IMR-90 (cell line): Measurements from ENCODE around the gene TSPAN17. TPM values are rescaled to one million over a fixed set of nuclear protein-coding genes. Genes with fewer than 3 reads are reported as not detected.

ENCODE experiments used
- ATAC-seq: fragments of 200-7000 bp; cut with Tn5 transposase; 2 replicates; pipeline ENCODE4 v1.9.1; 2020; ENCODE audit warnings: low read depth, mild to moderate bottlenecking, moderate library complexity
- BruUV-seq: library from RNA; stranded (reverse); fragments of 400-500 nt; replicated peaks from 2 replicates; lab custom pipeline; 2021; lab: Mats Ljungman, UMichigan
- CTCF ChIA-PET: fragments of 300-600 bp; formaldehyde crosslinking; extraction: SDS; loops from one replicate; lab custom pipeline; 2021; ENCODE audit warnings: antibody characterized with exemption; lab: Yijun Ruan, JAX
- POLR2A ChIA-PET: fragments of 300-600 bp; sonication (Branson Sonifier 250); formaldehyde crosslinking; loops from one replicate; lab custom pipeline; 2022; ENCODE audit warnings: antibody characterized with exemption; ENCODE audit not compliant: unreplicated experiment; lab: Charles Lee
- DNase-seq: peaks from one replicate; pipeline ENCODE4 v3.0.0; 2013
- H2AFZ ChIP-seq: replicated peaks from 2 replicates; pipeline ENCODE3; 2013; ENCODE audit warnings: low read length, mild to moderate bottlenecking; ENCODE audit not compliant: poor library complexity
- H2AK5ac ChIP-seq: 2 replicates; pipeline ENCODE4 v1.6.1; 2013; ENCODE audit warnings: low read depth, low read length, inconsistent platforms
- H2AK9ac ChIP-seq: replicated peaks from 2 replicates; pipeline ENCODE3; 2013; ENCODE audit warnings: mild to moderate bottlenecking, low read depth, low read length, moderate library complexity; ENCODE audit not compliant: poor library complexity
- H2BK120ac ChIP-seq: 2 replicates; pipeline ENCODE4 v1.6.1; 2013; ENCODE audit warnings: low read depth, low read length, inconsistent platforms
- H2BK15ac ChIP-seq: 3 replicates; pipeline ENCODE4 v1.6.1; 2013; ENCODE audit warnings: low read depth, low read length, inconsistent platforms
- H2BK20ac ChIP-seq: 2 replicates; pipeline ENCODE4 v1.6.1; 2013; ENCODE audit warnings: low read depth, mild to moderate bottlenecking, inconsistent platforms, low read length, moderate library complexity
- H2BK5ac ChIP-seq: 2 replicates; pipeline ENCODE4 v1.6.1; 2013; ENCODE audit warnings: mild to moderate bottlenecking, low read depth, low read length, inconsistent platforms; ENCODE audit not compliant: poor library complexity, severe bottlenecking
- H3K14ac ChIP-seq: replicated peaks from 2 replicates; pipeline ENCODE4 v1.6.1; 2013; ENCODE audit warnings: low read depth, low read length, inconsistent platforms
- H3K18ac ChIP-seq: 2 replicates; pipeline ENCODE4 v1.6.1; 2013; ENCODE audit warnings: low read depth, low read length, control low read depth
- H3K23ac ChIP-seq: 2 replicates; pipeline ENCODE4 v1.6.1; 2013; ENCODE audit warnings: low read depth, low read length, inconsistent platforms
- H3K27ac ChIP-seq: 2 replicates; pipeline ENCODE4 v1.5.1; 2013; ENCODE audit warnings: mild to moderate bottlenecking, control low read depth, low read length; ENCODE audit not compliant: insufficient read depth
- H3K27me3 ChIP-seq: 2 replicates; pipeline ENCODE4 v1.6.1; 2013; ENCODE audit warnings: low read length; ENCODE audit not compliant: control insufficient read depth, insufficient read depth
- H3K36me3 ChIP-seq: 2 replicates; pipeline ENCODE4 v1.6.1; 2013; ENCODE audit warnings: low read length, mixed read lengths; ENCODE audit not compliant: control insufficient read depth, insufficient read depth
- H3K4ac ChIP-seq: 2 replicates; pipeline ENCODE4 v1.6.1; 2013; ENCODE audit warnings: low read depth, low read length, inconsistent platforms
- H3K4me1 ChIP-seq: 2 replicates; pipeline ENCODE4 v1.6.1; 2013; ENCODE audit warnings: low read length, mixed read lengths; ENCODE audit not compliant: control insufficient read depth, insufficient read depth
- H3K4me2 ChIP-seq: 2 replicates; pipeline ENCODE4 v1.6.1; 2013; ENCODE audit warnings: low read depth, mild to moderate bottlenecking, control low read depth, low read length, moderate library complexity
- H3K4me3 ChIP-seq: 2 replicates; pipeline ENCODE4 v1.5.1; 2013; ENCODE audit warnings: low read depth, mild to moderate bottlenecking, control low read depth, low read length, moderate library complexity; ENCODE audit not compliant: insufficient read depth
- H3K56ac ChIP-seq: 2 replicates; pipeline ENCODE4 v1.6.1; 2013; ENCODE audit warnings: low read length, inconsistent platforms; ENCODE audit not compliant: insufficient read depth; ENCODE audit errors: extremely low read depth
- H3K79me1 ChIP-seq, 2 experiments: 2 replicates each; pipeline ENCODE4 v1.6.1; 2013; ENCODE audit warnings: low read length in 2 of 2, inconsistent platforms in 1 of 2, low read depth in 1 of 2
- H3K9ac ChIP-seq: 2 replicates; pipeline ENCODE4 v1.6.1; 2013; ENCODE audit warnings: low read depth, low read length, control low read depth
- H3K9me1 ChIP-seq: 2 replicates; pipeline ENCODE4 v1.6.1; 2013; ENCODE audit warnings: low read length, inconsistent platforms; ENCODE audit not compliant: insufficient read depth
- H3K9me3 ChIP-seq: 2 replicates; pipeline ENCODE4 v1.6.1; 2013; ENCODE audit warnings: low read length; ENCODE audit not compliant: control insufficient read depth, insufficient read depth
- H4K20me1 ChIP-seq: 2 replicates; pipeline ENCODE4 v1.6.1; 2013; ENCODE audit warnings: low read length, inconsistent platforms; ENCODE audit not compliant: insufficient read depth
- H4K5ac ChIP-seq: 2 replicates; pipeline ENCODE4 v1.6.1; 2013; ENCODE audit warnings: mild to moderate bottlenecking, low read depth, low read length, control low read depth
- H4K8ac ChIP-seq, 2 experiments: 2 replicates each; pipeline ENCODE4 v1.6.1; 2013; ENCODE audit warnings: low read depth in 2 of 2, low read length in 2 of 2, control low read depth in 1 of 2, inconsistent platforms in 1 of 2
- H4K91ac ChIP-seq: 2 replicates; pipeline ENCODE4 v1.6.1; 2013; ENCODE audit warnings: low read depth, low read length, inconsistent platforms; ENCODE audit not compliant: insufficient read depth
- BHLHE40 ChIP-seq: fragments of 150-350 bp; IDR thresholded peaks from 2 replicates; pipeline ENCODE4 v1.6.1; 2016; ENCODE audit warnings: mild to moderate bottlenecking, low read depth, low read length
- CHD1 ChIP-seq: IDR thresholded peaks from 2 replicates; pipeline ENCODE4 v1.6.1; 2012; ENCODE audit warnings: low read depth, low read length, improper control_type of control experiment
- ELK1 ChIP-seq: fragments of 150-350 bp; IDR thresholded peaks from 2 replicates; pipeline ENCODE4 v1.6.1; 2016; ENCODE audit warnings: low read depth, mild to moderate bottlenecking, low read length, moderate library complexity, borderline replicate concordance
- FOS ChIP-seq: fragments of 150-350 bp; IDR thresholded peaks from 2 replicates; pipeline ENCODE4 v1.6.1; 2016; ENCODE audit warnings: low read depth, low read length
- MAFK ChIP-seq: IDR thresholded peaks from 2 replicates; pipeline ENCODE4 v1.6.1; 2012; ENCODE audit warnings: low read depth, low read length, improper control_type of control experiment
- MXI1 ChIP-seq: IDR thresholded peaks from 2 replicates; pipeline ENCODE4 v1.6.1; 2012; ENCODE audit warnings: low read depth, mild to moderate bottlenecking, low read length, moderate library complexity, borderline replicate concordance
- NFE2L2 ChIP-seq: fragments of 150-350 bp; IDR thresholded peaks from 2 replicates; pipeline ENCODE4 v1.6.1; 2016; ENCODE audit warnings: low read depth, mild to moderate bottlenecking, low read length
- RFX5 ChIP-seq: IDR thresholded peaks from 2 replicates; pipeline ENCODE4 v1.8.0; 2012; ENCODE audit warnings: low read depth, mild to moderate bottlenecking, low read length, moderate library complexity
- SMC3 ChIP-seq: fragments of 150-350 bp; IDR thresholded peaks from 2 replicates; pipeline ENCODE4 v1.6.1; 2016; ENCODE audit warnings: low read depth, mild to moderate bottlenecking, antibody characterized with exemption, low read length, moderate library complexity
- USF2 ChIP-seq: fragments of 150-350 bp; IDR thresholded peaks from 2 replicates; pipeline ENCODE4 v1.6.1; 2017; ENCODE audit warnings: mild to moderate bottlenecking, antibody characterized with exemption, low read length, low read depth
- WGBS, 2 experiments: methylation state at CpG; one replicate each; pipeline versions ENCODE4 v1.1.5 to v1.1.7; 2013; ENCODE audit warnings: missing lambda C conversion rate in 2 of 2; ENCODE audit not compliant: insufficient read length in 1 of 2; ENCODE audit errors: extremely low coverage in 2 of 2; 5-methylcytosine and 5-hydroxymethylcytosine counted together
- dilution Hi-C: fragments of 300-500 bp; cut with HindIII; formaldehyde crosslinking; loops from one replicate; pipeline ENCODE4 v1.14.3; 2018; ENCODE audit warnings: low sequenced_read_pairs; ENCODE audit not compliant: unreplicated experiment
- in situ Hi-C: fragments of 300-500 bp; cut with MboI; formaldehyde crosslinking; loops from 3 replicates; pipeline ENCODE4 v1.14.3; 2019; ENCODE audit warnings: low sequenced_read_pairs, inconsistent platforms, mixed read lengths
- intact Hi-C: fragments of 100-400 bp; cut with micrococcal nuclease; formaldehyde crosslinking; loops from 2 replicates; pipeline ENCODE4 v1.10.0; 2022
- polyA plus RNA-seq, 3 experiments: library from polyadenylated mRNA; depleted of rRNA; stranded (reverse); fragments of >200 nt; gene quantifications; 2 replicates each; pipeline ENCODE4 v1.2.3, GENCODE V29; 2012; ENCODE audit warnings: low replicate concordance in 1 of 3
- total RNA-seq: library from RNA; depleted of rRNA; stranded (reverse); fragments of >200 nt; gene quantifications from 2 replicates; pipeline ENCODE4 v1.2.3, GENCODE V29; 2012

The TSPAN17 gene
- total and polyA plus RNA-seq, 2 of the 4 experiments (the other 2 are of a cell fraction) = 34.2 to 41.6 TPM

- Histone ChIP-seq H2BK20ac (no peak overlapping the region), H2BK5ac (no peak overlapping the region), H4K5ac (no peak overlapping the region), H3K4me2 (no peak overlapping the region), H3K9me1 (peaks cover 10% of the 10 kb centered on the region; the same call in 1 of the 2 replicates), H3K4me1 (peaks cover 10% of the 10 kb centered on the region; the same call in 1 of the 2 replicates), H3K4ac (no peak overlapping the region), H3K9ac (no peak overlapping the region), H3K27me3 (peaks cover 13% of the 10 kb centered on the region), H3K18ac (no peak overlapping the region), H2BK120ac (no peak overlapping the region), H3K36me3 (no peaks in the 10 kb centered on the region), H4K20me1 (peaks cover 7% of the 10 kb centered on the region), H3K9me3 (no peaks in the 10 kb centered on the region), H2AFZ (peak overlapping the region; percentile 14), H4K8ac (no peak overlapping the region), H2AK5ac (no peak overlapping the region), H3K27ac (no peak overlapping the region), H3K14ac (no peak overlapping the region), H4K91ac (no peak overlapping the region), H3K4me3 (no peak overlapping the region), H3K79me1 (peaks cover 4 to 16% of the 10 kb centered on the region in 2 experiments), H3K56ac (no peak overlapping the region), H2BK15ac (no peak overlapping the region), H2AK9ac (no peak overlapping the region), H3K23ac (no peak overlapping the region)
- ChIA-PET CTCF (no interaction called here), POLR2A (no interaction called here)
- no TSS peak for BruUV-seq
- intact Hi-C loops (loop anchor here (10.0 kb wide), 1 partner anchor 229 kb away; the partner anchor contains the start of gene CLTB), dilution Hi-C loops (no loop called here), in situ Hi-C loops (no loop called here)
- no peak for TF ChIP-seq USF2
- TF ChIP-seq BHLHE40 = no peak
- no peak for TF ChIP-seq RFX5
- no peak for TF ChIP-seq FOS
- TF ChIP-seq CHD1 = no peak
- no peak for TF ChIP-seq ELK1
- no peak for TF ChIP-seq MXI1
- no peak for TF ChIP-seq NFE2L2
- no peak for TF ChIP-seq SMC3
- TF ChIP-seq MAFK = no peak
- WGBS, 2 experiments = no CpG with 5 or more reads among the region's 9 CpGs
- ATAC-seq (no peak), DNase-seq (no peak)
Observed at GRCh38 chr5:176644294-176644693, 3.0 kb upstream of the TSPAN17 start.
